RCC 7860 (cell line): Measurements from ENCODE around the gene LRPAP1.
"Not testable (repeated sequence)": the region's sequence is repeated elsewhere in the genome, so short reads cannot be mapped to it uniquely, and the experiment has no call there.

Experiments used
- DNase-seq: peaks from one replicate; pipeline ENCODE4 v3.0.0-alpha.2; 2015; ENCODE audit warnings: low spot score
- FAIRE-seq: peaks from 2 replicates; lab custom pipeline; 2012; peaks lifted over from hg19 to GRCh38; lab: Jason Lieb, UNC

LRPAP1 gene

GRCh38 chr4:3520276-3520675, 11.9 kb downstream of the LRPAP1 start:
- DNase-seq (no peak), FAIRE-seq (no peak)

GRCh38 chr4:3519468-3520264, 12.6 kb downstream of the LRPAP1 start:
- FAIRE-seq (no peak), DNase-seq (no peak)

- DNase-seq: no peak
- FAIRE-seq: no peak
These were observed 13.3 kb downstream of the LRPAP1 start for GRCh38 chr4:3518941-3519340.

- FAIRE-seq (no peak), DNase-seq (no peak)
These were observed 13.7 kb downstream of the LRPAP1 start for GRCh38 chr4:3518511-3518880.

- DNase-seq: no peak
- FAIRE-seq: no peak
These were observed 14.3 kb downstream of the LRPAP1 start for GRCh38 chr4:3517731-3518510.

GRCh38 chr4:3516836-3517730, 15.1 kb downstream of the LRPAP1 start:
- no peak for FAIRE-seq
- DNase-seq: no peak

- DNase-seq (no peak), FAIRE-seq (no peak)
These were observed 16.0 kb downstream of the LRPAP1 start for GRCh38 chr4:3516061-3516835.

- FAIRE-seq: no peak
- no peak for DNase-seq
These were observed 16.6 kb downstream of the LRPAP1 start for GRCh38 chr4:3515646-3516045.

GRCh38 chr4:3514806-3515501, 17.3 kb downstream of the LRPAP1 start:
- no peak for DNase-seq
- no peak for FAIRE-seq

- DNase-seq: no peak
- no peak for FAIRE-seq
These were observed 17.9 kb downstream of the LRPAP1 start for GRCh38 chr4:3514221-3514780.

- DNase-seq: no peak
- FAIRE-seq: no peak
These were observed 18.4 kb downstream of the LRPAP1 start for GRCh38 chr4:3513807-3514206.

- DNase-seq (no peak), FAIRE-seq (no peak)
These were observed 19.5 kb downstream of the LRPAP1 start for GRCh38 chr4:3512719-3513118.

GRCh38 chr4:3512279-3512678, 19.9 kb downstream of the LRPAP1 start:
- DNase-seq (no peak), FAIRE-seq (no peak)

- DNase-seq, FAIRE-seq: not testable (repeated sequence)
These were observed 20.6 kb downstream of the LRPAP1 start for GRCh38 chr4:3511601-3512000.

GRCh38 chr4:3511187-3511586, 21.0 kb downstream of the LRPAP1 start:
- DNase-seq: no peak
- FAIRE-seq: no peak

GRCh38 chr4:3510481-3510880, 21.7 kb downstream of the LRPAP1 start:
- no peak for DNase-seq
- no peak for FAIRE-seq

- FAIRE-seq (no peak), DNase-seq (no peak)
These were observed 23.7 kb downstream of the LRPAP1 start for GRCh38 chr4:3508542-3508941.

- DNase-seq (no peak), FAIRE-seq (no peak)
These were observed 27.0 kb downstream of the LRPAP1 start for GRCh38 chr4:3505231-3505630.
